Naive thymus-derived CD8-positive, alpha-beta T cell (primary cell): ENCODE data around the gene CDC42EP2. TPM values are rescaled to one million over a fixed set of nuclear protein-coding genes. Genes with fewer than 3 reads are reported as not detected.
A peak's percentile ranks its signal among the peaks of the same experiment; 100 is the strongest.

ENCODE experiments used
- ATAC-seq, 2 donors: fragments of 150-1000 bp; cut with Tn5 transposase in 1 of 2; sonication (Bioruptor Pico), chemical (Tn5 transposase) in 1 of 2; 1 replicate in 1 of 2; 2 replicates in 1 of 2; pipeline ENCODE4 v1.10.0; 2021; ENCODE audit warnings: mild to moderate bottlenecking in 2 of 2, moderate library complexity in 2 of 2
- POLR2A ChIA-PET: fragments of 350-600 bp; sonication (Branson Sonifier 250); formaldehyde crosslinking; loops from one replicate; lab custom pipeline; 2021; ENCODE audit warnings: antibody characterized with exemption; lab: Charles Lee
- DNase-seq, 10 donors: peaks; one replicate each; pipeline versions ENCODE4 v3.0.0 to v3.0.0-alpha.2; 2020 to 2022
- H3K27ac Mint-ChIP-seq, 10 donors: one replicate each; pipeline ENCODE4 v1.8.0; 2020 to 2022; ENCODE audit warnings: mild to moderate bottlenecking in 10 of 10, mixed read lengths in 10 of 10, moderate library complexity in 4 of 10, inconsistent platforms in 1 of 10
- H3K27me3 Mint-ChIP-seq, 5 donors: one replicate each; pipeline ENCODE4 v1.8.0; 2021 to 2022; ENCODE audit warnings: mixed read lengths in 5 of 5
- H3K36me3 Mint-ChIP-seq, 3 donors: one replicate each; pipeline ENCODE4 v1.8.0; 2020 to 2022; ENCODE audit warnings: mixed read lengths in 3 of 3, mild to moderate bottlenecking in 2 of 3, inconsistent platforms in 1 of 3
- H3K4me1 Mint-ChIP-seq, 4 donors: one replicate each; pipeline ENCODE4 v1.8.0; 2021 to 2022; ENCODE audit warnings: mixed read lengths in 4 of 4
- H3K4me3 Mint-ChIP-seq, 10 donors: one replicate each; pipeline ENCODE4 v1.8.0; 2020 to 2022; ENCODE audit warnings: mild to moderate bottlenecking in 10 of 10, mixed read lengths in 10 of 10, moderate library complexity in 6 of 10, inconsistent platforms in 1 of 10
- H3K9me3 Mint-ChIP-seq, 9 donors: one replicate each; pipeline ENCODE4 v1.8.0; 2020 to 2022; ENCODE audit warnings: mixed read lengths in 9 of 9, mild to moderate bottlenecking in 3 of 9, inconsistent platforms in 1 of 9, moderate library complexity in 1 of 9
- polyA plus RNA-seq, 3 donors: library from polyadenylated mRNA; unstranded; fragments of 300-500 nt; fragmentation: Illumina TruSeq; gene quantifications; one replicate each; pipeline ENCODE4 v1.2.3, GENCODE V29; 2021
- total RNA-seq, 8 experiments: library from RNA in 2 of 8; stranded (reverse) in 2 of 8; gene quantifications; one replicate each; pipeline ENCODE4 v1.2.3 and lab custom pipeline; 2021 to 2026

The CDC42EP2 gene
- total and polyA plus RNA-seq, 5 experiments from 2014 or later: 1.4 TPM; not detected in 4

DNA sequence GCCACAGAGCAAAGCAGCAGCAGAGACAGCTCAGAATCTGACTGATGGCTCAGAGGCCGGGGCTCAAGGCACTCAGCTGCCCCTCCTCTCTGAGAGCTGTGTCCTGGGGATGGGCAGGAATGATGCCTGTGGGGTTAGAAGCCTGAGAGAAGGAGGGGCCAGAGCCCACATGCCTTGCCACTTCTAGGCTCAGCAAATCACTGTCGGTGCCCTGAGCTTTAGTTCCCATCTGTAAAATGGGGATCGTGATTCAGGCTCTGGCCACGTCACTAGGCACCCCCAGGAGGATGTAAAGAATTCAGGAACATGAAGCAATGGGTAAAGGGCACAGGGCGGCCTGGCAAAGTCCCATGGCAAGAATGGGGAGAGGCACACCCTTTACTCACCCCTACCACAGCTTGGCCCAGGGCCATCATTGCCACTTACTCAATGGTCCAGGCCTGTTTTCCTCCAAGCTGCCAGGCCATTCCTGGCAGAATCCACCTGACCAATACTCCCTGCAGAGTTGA, 3.4 kb upstream of the CDC42EP2 start:
- Mint-ChIP-seq H3K4me3 (peak overlapping the region in 1 of 10 donors; percentile 15), H3K27me3 (peaks cover 0 to 1% (median 0%) of the 10 kb centered on the region in 5 donors), H3K4me1 (peaks cover 6 to 12% (median 10%) of the 10 kb centered on the region in 4 donors), H3K9me3 (no peaks in the 10 kb centered on the region), H3K27ac (no peak overlapping the region), H3K36me3 (no peaks in the 10 kb centered on the region)
- no peak for DNase-seq
- no peak for ATAC-seq
- POLR2A ChIA-PET: no interaction called here

DNA sequence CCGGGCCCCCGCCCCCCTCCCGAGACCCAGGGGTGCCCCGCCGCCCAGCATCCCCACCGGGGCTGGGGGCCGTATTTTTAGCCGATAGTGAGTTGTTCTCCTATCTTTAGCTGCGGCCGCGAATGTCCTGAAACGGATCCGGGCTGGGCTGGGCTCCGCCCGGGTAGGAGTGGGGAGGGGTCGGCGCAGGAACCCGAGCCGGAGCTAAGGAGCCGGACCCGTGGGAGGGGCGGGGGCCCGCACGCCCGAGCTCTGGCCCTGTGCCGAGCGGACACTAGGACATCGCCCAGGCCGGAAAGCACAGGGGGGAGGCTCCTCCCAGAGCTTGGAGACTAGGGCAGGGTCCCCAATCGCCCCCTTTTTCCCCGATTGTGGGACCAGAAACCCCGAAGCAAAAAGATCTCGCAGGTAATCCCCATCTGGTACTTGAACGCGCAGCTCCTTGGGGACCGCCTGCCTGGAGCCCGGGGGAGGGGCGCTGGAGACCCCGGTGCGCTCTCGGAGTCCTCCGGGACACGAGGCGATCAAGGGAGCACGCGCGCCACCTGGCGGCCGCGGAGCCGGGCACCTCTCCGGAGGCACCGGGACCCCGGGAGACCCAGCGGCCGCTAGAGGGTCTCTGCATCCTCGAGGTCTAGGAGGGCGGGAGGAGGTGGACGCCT, 669 bp downstream of the CDC42EP2 start:
- no peaks in the 10 kb centered on the region for H3K9me3 Mint-ChIP-seq
- peak overlapping the region; percentile 63 to 88 (median 81) for H3K4me3 Mint-ChIP-seq
- ATAC-seq (peak; percentile 77 to 79), DNase-seq (peak; percentile 60 to 89 (median 80))
- H3K27ac Mint-ChIP-seq: peak overlapping the region in 1 of 10 donors; percentile 76
- peaks cover 6 to 12% (median 10%) of the 10 kb centered on the region in 4 donors for H3K4me1 Mint-ChIP-seq
- POLR2A ChIA-PET: interaction anchor here (0.5 to 2.0 kb wide), 13 partner anchors 15 to 964 kb away, joined by 3 to 9 read pairs (median 4); partner anchors contain the start of genes DPF2, MALAT1 and POLA2
- no peaks in the 10 kb centered on the region for H3K36me3 Mint-ChIP-seq
- peaks cover 0 to 3% (median 0%) of the 10 kb centered on the region in 5 donors for H3K27me3 Mint-ChIP-seq

DNA sequence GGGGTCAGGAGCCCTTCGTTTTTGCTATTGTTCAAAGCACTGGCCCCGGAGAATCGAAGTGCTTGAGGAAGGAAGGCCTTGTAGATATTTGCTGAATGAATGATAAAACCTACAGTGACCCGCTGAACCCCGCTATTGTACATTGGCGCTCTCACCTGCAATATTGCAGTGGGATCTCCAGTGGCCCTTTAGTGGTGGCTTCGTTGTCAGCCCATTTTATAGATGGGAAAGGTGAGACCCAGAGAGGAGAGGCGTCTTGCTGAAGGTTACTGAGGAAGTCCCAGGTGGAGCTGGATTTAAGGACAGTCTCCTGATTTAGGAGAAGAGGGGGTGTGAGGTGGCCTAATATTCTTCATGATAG, 1.2 kb downstream of the CDC42EP2 start:
- Mint-ChIP-seq H3K27ac (peak overlapping the region in 1 of 10 donors; percentile 76), H3K9me3 (no peaks in the 10 kb centered on the region), H3K36me3 (no peaks in the 10 kb centered on the region), H3K27me3 (peaks cover 0 to 3% (median 0%) of the 10 kb centered on the region in 5 donors), H3K4me1 (peaks cover 6 to 12% (median 10%) of the 10 kb centered on the region in 4 donors), H3K4me3 (peak overlapping the region; percentile 63 to 88 (median 76))
- DNase-seq (no peak), ATAC-seq (no peak)
- POLR2A ChIA-PET: interaction anchor here (0.8 to 2.0 kb wide), 9 partner anchors 14 to 184 kb away, joined by 3 to 9 read pairs (median 5); partner anchors contain the start of genes DPF2, MALAT1 and POLA2

GRCh38 chr11:65316227-65317024, 1.8 kb downstream of the CDC42EP2 start:
- Mint-ChIP-seq H3K27ac (peak overlapping the region in 1 of 10 donors; percentile 46), H3K4me3 (peak overlapping the region in 9 of 10 donors; percentile 69 to 88 (median 76)), H3K36me3 (no peaks in the 10 kb centered on the region), H3K4me1 (peaks cover 6 to 12% (median 10%) of the 10 kb centered on the region in 4 donors), H3K9me3 (no peaks in the 10 kb centered on the region), H3K27me3 (peaks cover 0 to 3% (median 0%) of the 10 kb centered on the region in 5 donors)
- DNase-seq (no peak), ATAC-seq (no peak)
- POLR2A ChIA-PET: interaction anchor here (1.3 to 2.0 kb wide), 5 partner anchors 17 to 188 kb away, joined by 3 to 9 read pairs (median 5); partner anchors contain the start of genes DPF2, MALAT1 and POLA2

DNA sequence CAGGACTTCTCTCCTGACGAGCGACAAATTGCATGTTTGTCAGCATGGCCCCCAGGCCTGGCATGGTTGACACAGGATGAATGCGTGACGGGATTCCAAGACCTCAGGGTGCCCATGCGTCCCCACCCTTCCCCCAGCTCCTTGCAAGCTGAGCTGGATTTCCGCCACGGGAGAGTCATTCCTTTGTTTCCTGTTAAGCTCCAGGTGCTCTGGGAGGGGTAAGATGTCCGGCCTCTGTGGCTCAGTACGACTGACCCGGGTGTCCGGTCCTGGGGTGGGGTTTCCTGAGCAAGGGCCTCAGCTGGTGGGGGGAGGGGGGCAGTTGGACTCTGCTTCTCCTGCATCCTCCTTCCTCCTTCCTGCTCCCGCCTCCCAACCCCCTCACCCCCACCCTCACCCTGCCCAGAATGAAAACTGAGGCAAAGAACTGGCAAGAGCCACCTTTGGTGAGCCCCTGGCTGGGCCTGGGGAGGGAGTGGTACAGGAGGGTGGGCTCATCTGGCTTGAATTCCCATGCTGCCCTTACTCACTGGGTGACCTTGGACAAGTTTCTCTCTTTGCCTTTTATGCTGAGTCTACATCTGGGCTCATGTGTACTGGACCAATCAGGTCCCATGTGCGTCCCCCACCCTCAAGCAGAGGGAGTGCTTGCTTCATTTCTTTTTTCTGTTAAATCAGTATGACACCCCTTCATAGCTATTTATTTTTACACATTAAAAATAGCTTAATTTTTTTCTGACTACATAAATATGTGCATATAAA, 2.5 kb downstream of the CDC42EP2 start:
- DNase-seq: no peak
- H3K27ac Mint-ChIP-seq: no peak overlapping the region
- POLR2A ChIA-PET: interaction anchor here (1.5 to 2.0 kb wide), 2 partner anchors 16 to 187 kb away, joined by 3 to 7 read pairs; partner anchors contain the start of gene DPF2

GRCh38 chr11:65320386-65321075, 5.9 kb downstream of the CDC42EP2 start:
- H3K4me3 Mint-ChIP-seq: no peak overlapping the region
- no peaks in the 10 kb centered on the region for H3K36me3 Mint-ChIP-seq
- H3K9me3 Mint-ChIP-seq: no peaks in the 10 kb centered on the region
- peaks cover 0 to 6% (median 2%) of the 10 kb centered on the region in 5 donors for H3K27me3 Mint-ChIP-seq
- DNase-seq: no peak
- H3K27ac Mint-ChIP-seq: no peak overlapping the region
- POLR2A ChIA-PET: no interaction called here
- H3K4me1 Mint-ChIP-seq: peaks cover 4 to 6% (median 5%) of the 10 kb centered on the region in 4 donors
- no peak for ATAC-seq

More for the DNA sequence above, 2.5 kb downstream of the CDC42EP2 start:
- H3K36me3 Mint-ChIP-seq: no peaks in the 10 kb centered on the region
- ATAC-seq: no peak
- H3K4me1 Mint-ChIP-seq: peaks cover 6 to 10% (median 10%) of the 10 kb centered on the region in 4 donors
- peak overlapping the region in 2 of 10 donors; percentile 36 to 39 for H3K4me3 Mint-ChIP-seq
- H3K27me3 Mint-ChIP-seq: peaks cover 0 to 3% (median 0%) of the 10 kb centered on the region in 5 donors
- no peaks in the 10 kb centered on the region for H3K9me3 Mint-ChIP-seq

- Mint-ChIP-seq H3K9me3 (no peaks in the 10 kb centered on the region), H3K27ac (no peak overlapping the region), H3K27me3 (peaks cover 0 to 6% (median 2%) of the 10 kb centered on the region in 5 donors), H3K36me3 (no peaks in the 10 kb centered on the region), H3K4me1 (peaks cover 0 to under 1% (median under 1%) of the 10 kb centered on the region in 4 donors), H3K4me3 (no peak overlapping the region)
- DNase-seq (no peak), ATAC-seq (no peak)
- POLR2A ChIA-PET: no interaction called here
Measured at GRCh38 chr11:65321076-65321475, 6.4 kb downstream of the CDC42EP2 start.

GRCh38 chr11:65321828-65322485, 7.3 kb downstream of the CDC42EP2 start:
- H3K4me3 Mint-ChIP-seq: no peak overlapping the region
- DNase-seq (no peak), ATAC-seq (no peak)
- no peaks in the 10 kb centered on the region for H3K36me3 Mint-ChIP-seq
- no peaks in the 10 kb centered on the region for H3K4me1 Mint-ChIP-seq
- H3K9me3 Mint-ChIP-seq: no peaks in the 10 kb centered on the region
- POLR2A ChIA-PET: interaction anchor here (0.6 kb wide), 1 partner anchor 93 kb away, joined by 3 read pairs; no protein-coding TSS in a partner anchor
- H3K27me3 Mint-ChIP-seq: peaks cover 0 to 6% (median 2%) of the 10 kb centered on the region in 5 donors
- H3K27ac Mint-ChIP-seq: peak overlapping the region in 1 of 10 donors; percentile 79

DNA sequence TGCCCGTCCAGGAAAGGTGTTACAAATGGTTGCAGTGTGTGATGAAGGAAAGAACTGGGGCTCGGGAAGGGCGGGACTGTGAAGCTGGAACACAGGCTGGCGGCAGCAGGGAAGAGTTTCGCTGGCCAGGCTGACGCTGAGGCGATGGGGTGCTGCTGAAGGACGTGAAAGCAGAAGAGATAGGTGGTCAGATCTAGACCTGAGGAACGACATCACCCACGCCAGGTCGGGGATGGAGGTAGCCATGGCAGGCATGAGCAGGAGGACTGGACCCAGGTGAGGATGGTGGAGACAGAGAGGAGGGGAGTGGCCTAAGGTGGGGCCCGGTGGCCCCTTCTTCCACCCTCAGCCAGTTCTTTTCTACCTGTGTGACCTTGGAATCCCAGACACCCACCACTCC, 9.1 kb downstream of the CDC42EP2 start:
- no peak overlapping the region for H3K4me3 Mint-ChIP-seq
- H3K27me3 Mint-ChIP-seq: peaks cover 0 to 6% (median 2%) of the 10 kb centered on the region in 5 donors
- DNase-seq (no peak), ATAC-seq (no peak)
- H3K36me3 Mint-ChIP-seq: no peaks in the 10 kb centered on the region
- POLR2A ChIA-PET: no interaction called here
- no peaks in the 10 kb centered on the region for H3K9me3 Mint-ChIP-seq
- H3K4me1 Mint-ChIP-seq: peaks cover 0 to 2% (median 0%) of the 10 kb centered on the region in 4 donors
- H3K27ac Mint-ChIP-seq: no peak overlapping the region

- Mint-ChIP-seq H3K27me3 (peaks cover 0 to 6% (median 2%) of the 10 kb centered on the region in 5 donors), H3K4me1 (peaks cover 4 to 11% (median 7%) of the 10 kb centered on the region in 4 donors), H3K36me3 (no peaks in the 10 kb centered on the region), H3K9me3 (no peaks in the 10 kb centered on the region), H3K27ac (no peak overlapping the region), H3K4me3 (no peak overlapping the region)
- POLR2A ChIA-PET: interaction anchor here (0.7 kb wide), 1 partner anchor 64 kb away, joined by 3 read pairs; the partner anchor contains the start of gene POLA2
- ATAC-seq (no peak), DNase-seq (no peak)
Measured at GRCh38 chr11:65325435-65325834, 10.8 kb downstream of the CDC42EP2 start.

DNA sequence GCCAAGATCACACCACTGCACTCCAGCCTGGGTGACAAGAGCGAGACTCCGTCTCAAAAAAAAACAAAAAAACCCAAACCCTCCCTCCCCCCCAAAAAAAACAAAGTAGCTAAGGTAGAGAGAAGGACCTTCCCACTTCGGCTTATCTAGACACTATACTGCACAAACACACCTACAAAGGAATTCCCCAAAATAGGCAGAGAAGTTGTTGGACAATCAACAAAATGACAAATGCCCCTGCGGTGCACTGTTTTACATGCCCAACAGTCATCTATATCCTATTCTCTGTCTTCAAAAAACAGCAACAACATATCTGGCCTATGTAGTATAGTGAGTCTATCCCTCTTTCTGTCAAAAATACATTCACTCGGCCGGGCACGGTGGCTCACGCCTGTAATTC, 12.4 kb downstream of the CDC42EP2 start:
- peaks cover 0 to 6% (median 2%) of the 10 kb centered on the region in 5 donors for H3K27me3 Mint-ChIP-seq
- H3K9me3 Mint-ChIP-seq: no peaks in the 10 kb centered on the region
- no peaks in the 10 kb centered on the region for H3K36me3 Mint-ChIP-seq
- ATAC-seq (no peak), DNase-seq (no peak)
- peaks cover 4 to 11% (median 7%) of the 10 kb centered on the region in 4 donors for H3K4me1 Mint-ChIP-seq
- no peak overlapping the region for H3K27ac Mint-ChIP-seq
- POLR2A ChIA-PET: no interaction called here
- no peak overlapping the region for H3K4me3 Mint-ChIP-seq
